ENCODE results near the gene PACC1.

PACC1 gene

GRCh38 chr1:212414328-212415106 lies at the start of gene PACC1:
Gene PACC1 (minus strand): TSS chr1:212414886. CDS start chr1:212414757, 129 bp downstream.
- in situ Hi-C loops (cut with HindIII; ENCODE audit: low sequenced_read_pairs): no loop called here

GRCh38 chr1:212463565-212464285 lies 49.0 kb upstream of the PACC1 start:
- in situ Hi-C loops (cut with HindIII; ENCODE audit: low sequenced_read_pairs): loop anchor here (25.0 kb wide), 1 partner anchor 376 kb away; no protein-coding TSS in a partner anchor

DNA sequence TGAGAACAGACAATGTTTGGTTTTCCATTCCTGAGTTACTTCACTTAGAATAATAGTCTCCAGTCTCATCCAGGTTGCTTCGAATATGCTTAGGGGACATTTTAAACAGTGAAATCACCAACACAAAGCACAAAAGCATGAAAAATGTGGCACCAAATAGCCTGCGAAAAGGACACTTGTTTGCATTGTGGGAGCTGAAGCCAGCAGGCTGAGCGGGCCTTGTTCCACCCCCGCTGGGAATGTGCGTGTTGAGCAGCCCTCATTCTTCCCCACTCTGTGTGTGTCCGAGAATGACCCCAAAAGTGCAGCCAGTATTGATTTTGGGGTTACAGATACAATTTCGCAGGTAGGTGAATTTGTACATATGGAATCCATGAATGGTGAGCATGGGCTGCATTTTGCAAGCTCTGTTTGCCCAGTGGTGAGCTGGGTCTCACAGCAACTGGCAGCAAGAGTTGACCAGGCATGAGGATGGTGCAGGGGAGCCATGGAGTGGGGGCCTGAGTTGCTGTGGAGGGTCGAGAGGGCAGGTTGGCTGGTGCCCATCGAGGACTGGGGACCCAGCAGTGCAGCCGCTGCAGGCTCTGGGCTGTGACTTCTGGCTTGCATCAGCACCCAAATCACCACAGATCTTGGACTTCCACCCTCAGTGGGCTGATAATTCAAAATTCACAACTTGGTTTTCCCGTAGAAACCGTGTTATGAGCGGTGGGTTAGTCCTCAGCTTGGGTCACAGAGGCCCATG lies 47.4 kb upstream of the PACC1 start:
- in situ Hi-C loops (cut with HindIII; ENCODE audit: low sequenced_read_pairs): loop anchor here (25.0 kb wide), 1 partner anchor 375 kb away; no protein-coding TSS in a partner anchor

DNA sequence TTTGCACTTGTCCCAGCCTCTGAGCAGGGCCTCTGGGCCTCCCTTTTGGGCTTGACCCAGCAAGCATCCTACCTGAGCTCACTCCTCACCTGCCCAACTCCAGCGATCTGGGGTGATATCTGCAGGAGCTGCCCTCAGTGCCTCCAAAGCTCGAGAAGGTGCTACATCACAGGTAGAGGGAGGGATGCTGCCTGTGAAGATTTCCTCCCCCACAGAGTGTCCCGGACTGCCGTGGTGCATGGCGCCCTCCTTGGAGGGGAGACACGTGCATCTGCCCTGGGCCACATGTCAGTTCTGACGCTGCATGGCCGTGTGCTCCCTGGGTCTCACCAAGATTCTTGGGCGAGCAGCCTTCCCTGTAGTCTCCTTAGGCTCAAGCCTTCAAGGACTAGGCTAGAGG lies 45.7 kb upstream of the PACC1 start:
- in situ Hi-C loops (cut with HindIII; ENCODE audit: low sequenced_read_pairs): loop anchor here (25.0 kb wide), 1 partner anchor 373 kb away; no protein-coding TSS in a partner anchor

GRCh38 chr1:212459656-212460055 lies 45.0 kb upstream of the PACC1 start:
- in situ Hi-C loops (cut with HindIII; ENCODE audit: low sequenced_read_pairs): loop anchor here (25.0 kb wide), 1 partner anchor 372 kb away; no protein-coding TSS in a partner anchor

- in situ Hi-C loops (cut with HindIII; ENCODE audit: low sequenced_read_pairs): loop anchor here (25.0 kb wide), 1 partner anchor 372 kb away; no protein-coding TSS in a partner anchor
These were observed 44.1 kb upstream of the PACC1 start for GRCh38 chr1:212458817-212459216.

DNA sequence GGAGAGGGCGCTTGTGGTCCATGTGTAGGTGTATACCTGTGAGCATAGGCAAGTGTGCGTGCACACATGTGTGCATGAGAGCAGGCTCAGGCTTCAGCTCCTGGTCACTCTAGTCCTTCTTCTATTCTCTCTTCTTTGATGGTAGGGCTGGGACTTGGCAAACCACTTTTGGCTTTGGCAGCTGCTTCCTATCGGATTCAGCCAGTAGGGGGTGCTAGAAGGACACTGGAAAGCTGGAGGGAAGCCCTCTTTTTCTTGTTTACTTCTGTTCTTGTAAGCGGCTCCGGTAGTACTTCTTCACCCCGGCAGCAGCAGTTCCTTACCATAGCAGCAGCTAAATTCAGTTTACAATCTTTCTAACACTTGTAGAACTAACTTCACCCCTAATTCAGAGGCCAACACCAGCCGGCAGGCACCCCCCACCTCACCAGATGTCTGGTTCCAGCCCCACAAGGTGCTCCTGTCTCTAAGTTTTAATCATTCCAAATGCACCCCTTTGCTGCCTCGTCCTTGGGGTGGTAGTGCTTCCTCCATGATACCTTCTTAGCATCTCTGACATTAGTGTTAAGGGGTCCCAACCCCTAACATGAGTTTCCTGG lies 43.2 kb upstream of the PACC1 start:
- in situ Hi-C loops (cut with HindIII; ENCODE audit: low sequenced_read_pairs): loop anchor here (25.0 kb wide), 1 partner anchor 371 kb away; no protein-coding TSS in a partner anchor

DNA sequence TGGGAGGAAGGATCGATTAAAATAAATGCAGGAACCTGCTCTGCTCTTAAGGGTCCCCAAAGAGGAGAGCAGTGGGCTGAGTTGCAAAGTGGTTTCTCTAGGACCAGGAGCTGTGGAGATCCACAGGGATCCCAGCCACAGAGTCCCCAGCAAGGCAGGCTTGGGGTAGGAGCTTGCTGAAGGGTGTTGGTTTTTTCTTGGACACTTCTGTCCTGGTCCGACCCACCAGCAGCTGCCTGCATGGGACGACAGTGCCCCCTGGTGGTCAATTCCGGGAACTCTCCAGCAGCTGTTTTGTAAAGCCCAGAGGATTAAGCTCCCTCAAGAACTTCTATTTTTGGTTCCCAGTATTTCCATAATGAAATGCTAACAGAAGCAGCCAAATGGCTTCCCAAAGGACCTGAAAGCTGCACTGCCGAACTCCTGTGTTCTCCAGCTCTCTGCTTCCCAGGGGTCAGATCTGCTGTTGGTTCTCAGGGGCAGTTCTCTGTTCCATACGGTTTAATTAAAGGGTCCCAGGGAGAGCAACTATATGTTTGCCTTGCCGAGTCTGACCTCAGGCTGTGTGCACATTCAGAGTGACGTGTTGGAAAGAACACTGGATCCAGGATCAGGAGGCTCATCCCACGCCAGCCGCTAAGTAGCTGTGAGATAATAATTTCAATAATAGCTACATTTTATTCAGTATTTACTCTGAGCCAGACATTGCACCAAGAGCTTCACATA lies 41.3 kb upstream of the PACC1 start:
- in situ Hi-C loops (cut with HindIII; ENCODE audit: low sequenced_read_pairs): loop anchor here (25.0 kb wide), 1 partner anchor 369 kb away; no protein-coding TSS in a partner anchor

GRCh38 chr1:212455401-212455800 lies 40.7 kb upstream of the PACC1 start:
- in situ Hi-C loops (cut with HindIII; ENCODE audit: low sequenced_read_pairs): loop anchor here (25.0 kb wide), 1 partner anchor 368 kb away; no protein-coding TSS in a partner anchor

- in situ Hi-C loops (cut with HindIII; ENCODE audit: low sequenced_read_pairs): loop anchor here (25.0 kb wide), 1 partner anchor 367 kb away; no protein-coding TSS in a partner anchor
These were observed 40.1 kb upstream of the PACC1 start for GRCh38 chr1:212454741-212455140.

GRCh38 chr1:212453156-212453857 lies 38.6 kb upstream of the PACC1 start:
- in situ Hi-C loops (cut with HindIII; ENCODE audit: low sequenced_read_pairs): loop anchor here (25.0 kb wide), 1 partner anchor 366 kb away; no protein-coding TSS in a partner anchor

DNA sequence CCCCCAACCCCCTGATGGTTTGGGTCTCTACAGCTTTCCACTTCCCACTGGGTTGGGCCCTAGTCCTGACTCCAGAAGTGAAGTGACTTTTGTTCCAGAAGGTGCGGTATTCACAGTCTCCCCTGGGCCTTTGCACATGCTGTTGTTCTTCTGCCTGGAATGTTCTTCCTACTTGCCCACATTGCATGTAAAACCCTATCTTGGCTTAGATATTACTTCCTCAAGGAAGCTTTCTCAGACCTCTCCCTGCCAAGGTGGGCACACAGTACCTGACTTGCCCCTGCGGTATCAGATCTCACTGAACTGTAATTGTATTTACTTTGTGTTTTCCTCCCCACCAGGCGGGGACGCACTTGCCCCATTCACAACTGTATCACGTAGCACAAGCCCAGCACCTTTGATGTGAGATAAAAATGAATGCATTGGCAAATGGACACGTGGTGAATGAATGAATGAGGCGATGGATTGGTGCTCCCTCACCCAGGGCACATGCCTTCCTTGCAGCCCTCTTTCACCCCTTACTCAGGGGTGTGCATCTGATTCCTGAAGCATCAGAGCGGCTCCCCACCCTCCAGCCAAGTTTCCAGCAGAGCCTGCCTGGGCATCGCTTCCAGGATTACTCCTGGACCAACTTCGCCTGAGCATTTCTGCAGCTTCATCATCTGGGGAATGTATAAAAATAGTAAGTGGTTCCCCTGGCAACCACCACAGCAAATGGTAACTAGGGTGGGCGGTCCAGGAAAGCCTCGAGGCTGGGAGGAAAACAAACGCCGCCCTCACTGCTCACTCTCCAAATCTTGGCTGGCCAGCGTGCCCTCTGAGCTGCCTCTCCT lies 37.9 kb upstream of the PACC1 start:
- in situ Hi-C loops (cut with HindIII; ENCODE audit: low sequenced_read_pairs): loop anchor here (25.0 kb wide), 1 partner anchor 365 kb away; no protein-coding TSS in a partner anchor

DNA sequence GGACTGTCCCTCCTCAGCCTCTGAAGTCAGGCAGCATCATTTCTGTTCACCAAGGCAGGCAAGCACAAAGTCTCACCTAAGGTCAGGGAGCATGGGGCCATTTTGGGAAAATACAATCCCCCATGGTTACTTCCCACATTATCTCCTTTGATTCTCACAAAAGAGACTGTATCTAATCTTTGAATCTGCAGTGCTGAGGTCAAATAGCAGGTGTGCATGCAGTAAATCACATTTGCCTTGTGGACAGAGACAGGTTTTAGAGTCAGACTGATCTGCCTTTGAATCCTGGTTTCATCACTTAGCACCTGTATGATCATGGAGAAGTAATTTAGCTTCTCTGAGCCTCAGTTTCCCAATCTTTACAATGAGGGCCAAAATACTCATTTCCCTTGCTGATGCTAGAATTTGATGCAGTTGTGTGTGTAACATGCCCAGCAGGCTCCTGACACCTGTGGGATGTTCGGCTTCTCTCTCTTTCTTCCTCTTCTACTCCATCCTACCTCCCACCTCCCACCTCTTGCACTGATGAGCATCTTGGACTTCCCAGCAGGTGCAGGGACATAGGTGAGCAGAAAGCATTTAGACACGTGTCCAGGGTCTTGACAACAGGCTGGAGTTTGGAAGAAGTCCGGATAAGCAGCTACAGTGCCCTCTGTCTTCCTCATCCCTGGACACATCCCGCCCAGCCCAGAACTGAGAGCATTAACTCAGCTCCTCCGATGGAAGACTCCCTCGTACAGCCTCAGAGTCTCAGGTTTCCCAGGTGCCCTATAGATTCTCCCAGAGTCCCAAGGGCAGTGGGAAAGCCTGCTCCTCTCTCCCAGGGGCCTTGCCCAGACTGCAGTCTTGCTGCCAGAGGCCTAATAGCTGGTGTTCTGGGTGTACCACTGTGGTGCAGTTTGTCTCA lies 37.0 kb upstream of the PACC1 start:
- in situ Hi-C loops (cut with HindIII; ENCODE audit: low sequenced_read_pairs): loop anchor here (25.0 kb wide), 1 partner anchor 364 kb away; no protein-coding TSS in a partner anchor

GRCh38 chr1:212450331-212450881 lies 35.7 kb upstream of the PACC1 start:
- in situ Hi-C loops (cut with HindIII; ENCODE audit: low sequenced_read_pairs): loop anchor here (25.0 kb wide), 1 partner anchor 363 kb away; no protein-coding TSS in a partner anchor

DNA sequence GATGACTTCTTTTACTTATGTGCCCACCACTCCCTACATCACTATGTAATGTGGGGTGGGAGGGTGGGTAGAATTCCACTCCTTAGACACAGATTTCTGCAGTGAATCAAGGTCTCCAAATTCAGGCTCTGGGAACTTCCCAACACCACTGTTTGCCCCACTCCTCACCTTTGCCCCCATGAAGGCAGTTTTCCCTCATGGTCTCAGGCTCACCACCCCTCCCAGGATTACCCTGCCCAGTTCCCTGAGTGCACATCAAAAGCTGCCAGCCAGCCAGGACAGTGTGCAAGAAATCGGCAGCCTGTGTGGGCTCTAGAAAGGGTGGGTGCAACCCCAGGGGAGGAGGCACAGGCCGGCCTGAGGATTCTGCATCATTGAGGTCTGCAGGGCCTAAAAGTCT lies 32.8 kb upstream of the PACC1 start:
- in situ Hi-C loops (cut with HindIII; ENCODE audit: low sequenced_read_pairs): no loop called here

DNA sequence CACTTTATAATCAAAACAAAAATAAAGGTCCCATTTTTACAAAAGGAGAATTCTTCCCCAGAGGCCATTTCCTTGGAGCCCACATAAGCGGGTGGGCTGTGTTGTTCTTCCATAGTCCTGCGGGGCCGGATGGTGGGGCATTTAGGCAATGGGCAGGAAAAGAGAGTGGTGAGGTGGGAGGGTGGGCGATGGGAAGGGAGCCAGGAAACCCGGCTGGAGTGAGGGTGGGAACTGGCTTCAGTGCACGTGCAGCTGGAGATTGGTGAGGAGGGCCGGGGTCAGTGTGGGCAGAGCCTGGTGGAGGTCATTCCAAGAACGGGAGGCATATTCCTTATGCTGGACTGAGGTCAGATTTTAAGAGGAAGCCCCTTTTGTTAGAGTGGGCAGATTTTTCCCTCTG lies 31.6 kb upstream of the PACC1 start:
- in situ Hi-C loops (cut with HindIII; ENCODE audit: low sequenced_read_pairs): no loop called here

DNA sequence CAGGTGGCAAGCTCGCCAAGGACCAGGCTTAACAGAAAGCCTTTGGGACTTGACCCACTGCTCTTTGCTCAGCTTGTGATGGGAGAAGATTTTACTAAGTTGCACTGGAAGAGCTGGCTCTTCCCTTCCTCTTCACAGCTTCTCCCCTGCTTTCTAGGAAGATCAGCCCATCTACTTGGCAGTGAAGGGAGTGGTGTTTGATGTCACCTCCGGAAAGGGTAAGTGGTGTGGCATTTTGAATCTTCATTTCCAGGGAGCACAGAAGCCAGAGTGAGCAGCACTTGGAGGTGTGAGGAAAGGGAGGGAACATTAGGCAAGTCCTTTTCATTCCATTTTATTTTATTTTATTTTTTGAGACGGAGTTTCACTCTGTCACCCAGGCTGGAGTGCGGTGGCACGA lies 27.7 kb upstream of the PACC1 start:
- in situ Hi-C loops (cut with HindIII; ENCODE audit: low sequenced_read_pairs): no loop called here

Data from endothelial cell of hepatic sinusoid (primary cell).